HCT116 (cell line): ENCODE results near the gene IPCEF1. TPM values are rescaled to one million over a fixed set of nuclear protein-coding genes. Genes with fewer than 3 reads are reported as not detected.

Experiments used
- ATAC-seq: fragments of 200-7000 bp; cut with Tn5 transposase; 2 replicates; pipeline ENCODE4 v1.9.1; 2020; ENCODE audit warnings: mild to moderate bottlenecking, moderate library complexity
- BruUV-seq: library from RNA; stranded (reverse); fragments of 400-500 nt; replicated peaks from 2 replicates; lab custom pipeline; 2021; lab: Mats Ljungman, UMichigan
- CTCF ChIA-PET: fragments of 300-600 bp; sonication (Branson Sonifier 250); formaldehyde crosslinking; loops from one replicate; lab custom pipeline; 2021; ENCODE audit warnings: antibody characterized with exemption; lab: Charles Lee
- POLR2A ChIA-PET: fragments of 300-600, 350-600 bp; sonication (Branson Sonifier 250); formaldehyde crosslinking; loops from one replicate; lab custom pipeline; 2021; ENCODE audit warnings: antibody characterized with exemption; lab: Charles Lee
- RAD21 ChIA-PET, 2 experiments: fragments of 300-600 bp; sonication (Branson Sonifier 250); formaldehyde crosslinking; loops; one replicate each; lab custom pipeline; 2023; ENCODE audit warnings: low total read pairs in 2 of 2; ENCODE audit not compliant: uncharacterized antibody in 2 of 2, unreplicated experiment in 2 of 2, low non-redundant PET in 1 of 2; lab: Charles Lee
- DNase-seq: peaks from one replicate; pipeline ENCODE4 v3.0.0-alpha.2; 2010; ENCODE audit warnings: low read depth, low spot score
- H2AFZ ChIP-seq: fragments of 200-600 bp; shearing (Covaris generic), sonication (generic); 2 replicates; pipeline ENCODE4 v1.6.1; 2017; ENCODE audit warnings: low read depth, mixed run types, mixed read lengths, antibody characterized with exemption, low read length; ENCODE audit not compliant: poor library complexity, severe bottlenecking
- H3K27ac ChIP-seq: 2 replicates; pipeline ENCODE4 v1.5.1; 2012; ENCODE audit warnings: low read depth, low read length
- H3K27me3 ChIP-seq: fragments of 200-600 bp; sonication (generic); 2 replicates; pipeline ENCODE4 v1.6.1; 2016; ENCODE audit warnings: mixed run types, low read length, mixed read lengths; ENCODE audit not compliant: insufficient read depth
- H3K36me3 ChIP-seq, 2 experiments: fragments of 200-500 bp in 1 of 2; fragments of 200-600 bp in 1 of 2; sonication (Bioruptor generic) in 1 of 2; sonication (generic) in 1 of 2; 2 replicates each; pipeline versions ENCODE4 v1.5.1 to v1.6.1; 2014 to 2016; ENCODE audit warnings: low read length in 2 of 2, inconsistent platforms in 1 of 2, mixed read lengths in 1 of 2, mixed run types in 1 of 2; ENCODE audit not compliant: insufficient read depth in 2 of 2, control insufficient read depth in 1 of 2
- H3K4me1 ChIP-seq, 2 experiments: fragments of 200-600 bp in 1 of 2; sonication (generic) in 1 of 2; 2 replicates each; pipeline versions ENCODE4 v1.5.1 to v1.6.1; 2012 to 2017; ENCODE audit warnings: low read length in 2 of 2, inconsistent platforms in 1 of 2, mild to moderate bottlenecking in 1 of 2, mixed read lengths in 1 of 2, mixed run types in 1 of 2, moderate library complexity in 1 of 2; ENCODE audit not compliant: insufficient read depth in 2 of 2, control insufficient read depth in 1 of 2
- H3K4me2 ChIP-seq: fragments of 200-600 bp; sonication (generic); 2 replicates; pipeline ENCODE4 v1.6.1; 2017; ENCODE audit warnings: mixed run types, low read length, mixed read lengths
- H3K4me3 ChIP-seq, 2 experiments: fragments of 200-600 bp in 1 of 2; sonication (generic) in 1 of 2; replicated peaks in 1 of 2; 2 replicates each; pipeline ENCODE4 v1.5.1; 2011 to 2016; ENCODE audit warnings: low read length in 2 of 2, control low read depth in 1 of 2, low read depth in 1 of 2, mild to moderate bottlenecking in 1 of 2, mixed read lengths in 1 of 2, mixed run types in 1 of 2
- H3K79me2 ChIP-seq: fragments of 200-600 bp; sonication (generic); 2 replicates; pipeline ENCODE4 v1.6.1; 2017; ENCODE audit warnings: mild to moderate bottlenecking, mixed run types, low read length, moderate library complexity, mixed read lengths; ENCODE audit not compliant: insufficient read depth
- H3K9ac ChIP-seq: fragments of 200-600 bp; sonication (generic); 2 replicates; pipeline ENCODE4 v1.6.1; 2016; ENCODE audit warnings: low read length, mixed read lengths
- H3K9me2 ChIP-seq: fragments of 200-600 bp; sonication (generic), shearing (Covaris generic); 2 replicates; pipeline ENCODE4 v1.6.1; 2017; ENCODE audit warnings: mixed run types, mild to moderate bottlenecking, moderate library complexity; ENCODE audit not compliant: insufficient read depth
- H3K9me3 ChIP-seq, 2 experiments: fragments of 200-500 bp in 1 of 2; fragments of 200-600 bp in 1 of 2; sonication (Bioruptor generic) in 1 of 2; sonication (generic) in 1 of 2; 2 replicates each; pipeline ENCODE4 v1.6.1; 2014 to 2017; ENCODE audit warnings: low read length in 2 of 2, mixed read lengths in 2 of 2, inconsistent platforms in 1 of 2, low read depth in 1 of 2, mild to moderate bottlenecking in 1 of 2, mixed run types in 1 of 2, moderate library complexity in 1 of 2; ENCODE audit not compliant: control insufficient read depth in 1 of 2, insufficient read depth in 1 of 2
- H4K20me1 ChIP-seq: fragments of 200-600 bp; sonication (generic), shearing (Covaris generic); 2 replicates; pipeline ENCODE4 v1.6.1; 2017; ENCODE audit warnings: mixed run types, mild to moderate bottlenecking, moderate library complexity; ENCODE audit not compliant: insufficient read depth
- CEBPB ChIP-seq: IDR thresholded peaks from 2 replicates; pipeline ENCODE4 v1.6.1; 2012; ENCODE audit warnings: low read depth
- EZH2 ChIP-seq: fragments of 200-600 bp; sonication (generic); IDR thresholded peaks from 2 replicates; pipeline ENCODE4 v1.6.1; 2017; ENCODE audit warnings: antibody characterized with exemption, mixed run types
- EZH2phosphoT487 ChIP-seq: fragments of 200-600 bp; IDR thresholded peaks from 2 replicates; pipeline ENCODE4 v1.6.1; 2018; ENCODE audit warnings: antibody characterized with exemption, borderline replicate concordance
- FOSL1 ChIP-seq: IDR thresholded peaks from 2 replicates; pipeline ENCODE4 v1.6.1; 2012; ENCODE audit warnings: low read depth
- JUND ChIP-seq: IDR thresholded peaks from 2 replicates; pipeline ENCODE4 v1.6.1; 2012
- POLR2A ChIP-seq: IDR thresholded peaks from 2 replicates; pipeline ENCODE4 v1.7.0; 2011; ENCODE audit warnings: borderline replicate concordance; ENCODE audit not compliant: insufficient read depth, insufficient read length; ENCODE audit errors: extremely low read depth
- RAD21 ChIP-seq: IDR thresholded peaks from 2 replicates; pipeline ENCODE4 v1.6.1; 2012; ENCODE audit warnings: low read depth, mild to moderate bottlenecking
- SRF ChIP-seq: IDR thresholded peaks from 2 replicates; pipeline ENCODE4 v1.6.1; 2012; ENCODE audit warnings: low read depth
- TCF7L2 ChIP-seq: IDR thresholded peaks from 2 replicates; pipeline ENCODE4 v1.7.0; 2011; ENCODE audit warnings: borderline replicate concordance, inconsistent platforms; ENCODE audit not compliant: insufficient read depth, insufficient read length; ENCODE audit errors: extremely low read depth
- YY1 ChIP-seq: IDR thresholded peaks from 2 replicates; pipeline ENCODE4 v1.6.1; 2011; ENCODE audit warnings: low read length, low read depth, moderate library complexity, mild to moderate bottlenecking; ENCODE audit not compliant: insufficient replicate concordance; ENCODE audit errors: extremely low read depth
- ZFX ChIP-seq: fragments of 450-650 bp; IDR thresholded peaks from 2 replicates; pipeline ENCODE4 v1.6.1; 2017
- ZNF274 ChIP-seq: fragments of 200-500 bp; sonication (Bioruptor generic); IDR thresholded peaks from 2 replicates; pipeline ENCODE4 v1.6.1; 2014; ENCODE audit warnings: mild to moderate bottlenecking, low read depth, low read length, inconsistent platforms
- intact Hi-C: fragments of 100-400 bp; cut with micrococcal nuclease; formaldehyde crosslinking; loops from 2 replicates; pipeline ENCODE4 v1.10.0; 2022
- total RNA-seq: library from RNA; stranded (reverse); gene quantifications from one replicate; pipeline ENCODE4 v1.2.1, GENCODE V29; 2021; ENCODE audit not compliant: unreplicated experiment
- TF ChIP-seq, protein P1 (sequence below), 3 experiments: fragments of 200-600 bp in 1 of 3; sonication (generic) in 1 of 3; IDR thresholded peaks in 2 of 3; conservative IDR thresholded peaks in 1 of 3; 2 replicates each; pipeline ENCODE4 v1.5.1; 2012 to 2017; ENCODE audit warnings: low read depth in 2 of 3, low read length in 2 of 3, antibody characterized with exemption in 1 of 3, borderline replicate concordance in 1 of 3, control low read depth in 1 of 3, mild to moderate bottlenecking in 1 of 3, mixed read lengths in 1 of 3, mixed run types in 1 of 3, moderate library complexity in 1 of 3; ENCODE audit not compliant: insufficient read depth in 1 of 3
- TF ChIP-seq, protein P2 (sequence below): IDR thresholded peaks from 2 replicates; pipeline ENCODE4 v1.6.1; 2012
- TF ChIP-seq, protein P3 (sequence below): IDR thresholded peaks from 2 replicates; pipeline ENCODE4 v1.6.1; 2012; ENCODE audit warnings: low read depth

Gene IPCEF1
- total RNA-seq, 1 experiment from 2014 or later = 0.32 TPM

- Histone ChIP-seq H3K4me3 (no peak overlapping the region), H3K4me1 (no peaks in the 10 kb centered on the region), H3K27ac (no peak overlapping the region), H3K9me3 (no peaks in the 10 kb centered on the region), H3K36me3 (no peaks in the 10 kb centered on the region), H2AFZ (no peak overlapping the region), H3K4me2 (no peak overlapping the region), H4K20me1 (no peaks in the 10 kb centered on the region)
- DNase-seq = no peak
- no peak for ATAC-seq
- no TSS peak for BruUV-seq
- ChIA-PET RAD21 (no interaction called here), POLR2A (no interaction called here), CTCF (no interaction called here)
- intact Hi-C loops = no loop called here
- TF ChIP-seq, protein P1, sequence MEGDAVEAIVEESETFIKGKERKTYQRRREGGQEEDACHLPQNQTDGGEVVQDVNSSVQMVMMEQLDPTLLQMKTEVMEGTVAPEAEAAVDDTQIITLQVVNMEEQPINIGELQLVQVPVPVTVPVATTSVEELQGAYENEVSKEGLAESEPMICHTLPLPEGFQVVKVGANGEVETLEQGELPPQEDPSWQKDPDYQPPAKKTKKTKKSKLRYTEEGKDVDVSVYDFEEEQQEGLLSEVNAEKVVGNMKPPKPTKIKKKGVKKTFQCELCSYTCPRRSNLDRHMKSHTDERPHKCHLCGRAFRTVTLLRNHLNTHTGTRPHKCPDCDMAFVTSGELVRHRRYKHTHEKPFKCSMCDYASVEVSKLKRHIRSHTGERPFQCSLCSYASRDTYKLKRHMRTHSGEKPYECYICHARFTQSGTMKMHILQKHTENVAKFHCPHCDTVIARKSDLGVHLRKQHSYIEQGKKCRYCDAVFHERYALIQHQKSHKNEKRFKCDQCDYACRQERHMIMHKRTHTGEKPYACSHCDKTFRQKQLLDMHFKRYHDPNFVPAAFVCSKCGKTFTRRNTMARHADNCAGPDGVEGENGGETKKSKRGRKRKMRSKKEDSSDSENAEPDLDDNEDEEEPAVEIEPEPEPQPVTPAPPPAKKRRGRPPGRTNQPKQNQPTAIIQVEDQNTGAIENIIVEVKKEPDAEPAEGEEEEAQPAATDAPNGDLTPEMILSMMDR (IDR thresholded peaks at IDR 0.05 in 2 of 3, conservative IDR thresholded peaks at IDR 0.05 in 1 of 3; ENCODE audit: borderline replicate concordance in 1 of 3, insufficient read depth in 1 of 3, low read depth in 2 of 3, low read length in 2 of 3) = no peak
- TF ChIP-seq POLR2A (no peak), CEBPB (no peak), EZH2phosphoT487 (no peak), EZH2 (no peak), ZFX (no peak), YY1 (no peak), SRF (no peak), FOSL1 (no peak), TCF7L2 (no peak), RAD21 (no peak), JUND (no peak), ZNF274 (no peak)
- TF ChIP-seq, protein P2, sequence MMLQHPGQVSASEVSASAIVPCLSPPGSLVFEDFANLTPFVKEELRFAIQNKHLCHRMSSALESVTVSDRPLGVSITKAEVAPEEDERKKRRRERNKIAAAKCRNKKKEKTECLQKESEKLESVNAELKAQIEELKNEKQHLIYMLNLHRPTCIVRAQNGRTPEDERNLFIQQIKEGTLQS = no peak
- TF ChIP-seq, protein P3, sequence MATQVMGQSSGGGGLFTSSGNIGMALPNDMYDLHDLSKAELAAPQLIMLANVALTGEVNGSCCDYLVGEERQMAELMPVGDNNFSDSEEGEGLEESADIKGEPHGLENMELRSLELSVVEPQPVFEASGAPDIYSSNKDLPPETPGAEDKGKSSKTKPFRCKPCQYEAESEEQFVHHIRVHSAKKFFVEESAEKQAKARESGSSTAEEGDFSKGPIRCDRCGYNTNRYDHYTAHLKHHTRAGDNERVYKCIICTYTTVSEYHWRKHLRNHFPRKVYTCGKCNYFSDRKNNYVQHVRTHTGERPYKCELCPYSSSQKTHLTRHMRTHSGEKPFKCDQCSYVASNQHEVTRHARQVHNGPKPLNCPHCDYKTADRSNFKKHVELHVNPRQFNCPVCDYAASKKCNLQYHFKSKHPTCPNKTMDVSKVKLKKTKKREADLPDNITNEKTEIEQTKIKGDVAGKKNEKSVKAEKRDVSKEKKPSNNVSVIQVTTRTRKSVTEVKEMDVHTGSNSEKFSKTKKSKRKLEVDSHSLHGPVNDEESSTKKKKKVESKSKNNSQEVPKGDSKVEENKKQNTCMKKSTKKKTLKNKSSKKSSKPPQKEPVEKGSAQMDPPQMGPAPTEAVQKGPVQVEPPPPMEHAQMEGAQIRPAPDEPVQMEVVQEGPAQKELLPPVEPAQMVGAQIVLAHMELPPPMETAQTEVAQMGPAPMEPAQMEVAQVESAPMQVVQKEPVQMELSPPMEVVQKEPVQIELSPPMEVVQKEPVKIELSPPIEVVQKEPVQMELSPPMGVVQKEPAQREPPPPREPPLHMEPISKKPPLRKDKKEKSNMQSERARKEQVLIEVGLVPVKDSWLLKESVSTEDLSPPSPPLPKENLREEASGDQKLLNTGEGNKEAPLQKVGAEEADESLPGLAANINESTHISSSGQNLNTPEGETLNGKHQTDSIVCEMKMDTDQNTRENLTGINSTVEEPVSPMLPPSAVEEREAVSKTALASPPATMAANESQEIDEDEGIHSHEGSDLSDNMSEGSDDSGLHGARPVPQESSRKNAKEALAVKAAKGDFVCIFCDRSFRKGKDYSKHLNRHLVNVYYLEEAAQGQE = no peak
- TF ChIP-seq, all 23 proteins: peak for 0
- H3K27me3 ChIP-seq = no peaks in the 10 kb centered on the region
- H3K9me2 ChIP-seq = no peaks in the 10 kb centered on the region; the same call in 1 of the 2 replicates
- H3K79me2 ChIP-seq = no peaks in the 10 kb centered on the region
- H3K9ac ChIP-seq = no peak overlapping the region
Observed at GRCh38 chr6:154347981-154348380, 8.6 kb downstream of the IPCEF1 start.
